DMS 273 (cell line): Measurements from ENCODE around the gene EPHA1.
"Not testable (repeated sequence)": the region's sequence is repeated elsewhere in the genome, so short reads cannot be mapped to it uniquely, and the experiment has no call there.

Experiments
- DNase-seq: peaks from one replicate; lab custom pipeline; 2025; ENCODE audit not compliant: unreplicated experiment; lab: John Stamatoyannopoulos, UW

EPHA1 gene

DNA sequence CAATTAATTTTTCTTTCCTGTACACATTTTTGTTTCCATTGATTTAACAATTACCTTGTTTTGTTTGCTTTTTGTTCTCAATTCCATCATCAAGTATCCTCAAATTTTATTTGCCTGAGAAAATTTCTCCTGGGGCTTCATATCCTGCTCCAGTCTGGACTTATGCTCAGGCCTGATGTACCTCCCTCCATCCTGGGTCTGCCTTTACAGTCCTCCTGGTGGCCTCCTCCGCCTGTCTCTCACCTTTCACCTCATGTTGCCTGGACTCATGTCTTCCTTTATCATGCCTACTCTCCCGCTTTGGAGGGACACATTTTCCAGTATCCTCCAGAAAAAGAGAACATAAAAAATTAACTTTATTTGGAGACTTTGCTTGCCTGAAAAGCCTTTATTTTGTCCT is 22.5 kb upstream of the EPHA1 start:
- DNase-seq: no peak

DNA sequence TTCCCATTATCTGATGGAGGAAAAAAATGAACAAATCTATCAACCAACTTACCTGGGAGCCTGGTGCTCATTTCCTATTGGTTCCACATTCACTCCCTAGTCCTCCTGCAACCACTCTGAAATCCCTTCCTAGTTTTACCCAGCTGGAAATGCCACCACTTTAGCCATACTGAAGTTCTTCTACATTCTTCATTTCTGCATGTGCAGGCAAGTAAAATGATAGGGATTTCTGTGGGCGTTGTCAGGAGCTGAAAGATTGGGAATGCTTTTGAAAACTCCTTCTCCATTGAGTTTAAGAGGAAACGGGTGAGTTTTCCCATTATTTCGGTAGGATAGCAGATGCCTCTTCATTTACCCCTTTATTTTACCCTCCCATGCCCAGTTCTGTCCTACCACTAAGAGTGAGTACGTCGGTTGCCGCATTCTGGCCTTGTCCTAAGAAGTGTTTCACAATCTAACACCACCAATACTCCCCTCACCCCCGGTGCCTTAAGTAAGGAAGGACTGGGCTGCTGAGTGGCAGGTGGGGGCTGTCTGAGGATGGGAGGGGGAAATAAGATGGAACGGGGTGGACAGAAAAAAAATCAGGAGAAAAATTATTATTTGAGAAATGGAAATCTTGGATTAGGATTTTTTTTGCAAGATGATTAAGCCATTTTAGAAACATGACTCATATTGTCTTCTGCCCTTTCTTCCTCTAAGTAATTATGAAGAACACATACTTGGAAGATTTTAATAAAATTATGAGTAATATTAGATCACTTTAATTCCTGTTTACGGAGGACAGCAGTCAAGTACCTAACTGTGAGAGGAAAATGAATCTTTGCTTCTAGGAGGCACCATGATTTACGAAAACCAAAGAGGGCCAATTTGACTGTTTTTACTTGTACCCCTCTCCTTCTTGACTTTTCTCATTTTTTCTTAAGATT is 21.4 kb upstream of the EPHA1 start:
- DNase-seq: no peak

DNA sequence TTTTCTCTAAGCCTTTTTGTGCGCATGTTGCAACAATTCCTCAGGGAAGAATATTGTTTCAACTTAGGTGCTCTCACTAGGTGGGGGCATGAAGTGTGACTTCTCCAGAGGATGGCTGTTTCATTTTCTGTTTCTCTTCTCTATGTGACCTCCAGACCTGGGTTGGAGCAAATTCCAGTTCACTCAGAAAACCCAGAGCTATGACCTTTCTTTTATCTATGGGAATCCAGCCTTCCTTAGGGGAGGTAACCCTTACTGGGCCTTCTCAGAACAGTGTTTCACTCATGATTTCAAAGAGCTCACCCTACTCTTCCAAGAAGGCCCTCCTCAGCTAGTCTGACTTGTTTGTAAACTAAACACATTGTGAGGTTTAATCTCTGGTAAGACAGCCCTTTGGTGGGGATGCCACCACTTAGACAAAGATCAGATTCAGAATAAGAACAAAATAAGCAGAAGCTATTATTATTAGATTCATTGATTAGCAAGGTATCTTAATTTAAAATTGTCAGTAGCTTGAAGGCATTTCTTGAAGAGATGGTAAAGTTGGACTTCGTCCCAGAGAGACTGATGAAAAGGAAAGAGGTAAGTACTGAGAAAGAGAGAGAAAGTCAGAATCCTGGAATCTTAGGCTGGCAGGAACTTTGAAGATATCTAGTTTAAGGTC is 18.0 kb upstream of the EPHA1 start:
- DNase-seq: no peak

DNA sequence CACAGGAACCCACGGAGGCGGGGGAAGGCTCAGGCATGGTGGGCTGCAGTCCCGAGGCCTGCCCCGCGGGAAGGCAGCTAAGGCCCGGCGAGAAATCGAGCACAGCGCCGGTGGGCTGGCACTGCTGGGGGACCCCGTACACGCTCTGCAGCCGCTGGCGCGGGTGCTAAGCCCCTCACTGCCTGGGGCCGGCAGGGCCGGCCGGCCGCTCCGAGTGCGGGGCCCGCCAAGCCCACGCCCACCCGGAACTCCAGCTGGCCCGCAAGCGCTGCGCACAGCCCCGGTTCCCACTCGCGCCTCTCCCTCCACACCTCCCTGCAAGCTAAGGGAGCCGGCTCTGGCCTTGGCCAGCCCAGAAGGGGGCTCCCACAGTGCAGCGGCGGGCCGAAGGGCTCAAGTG is 15.8 kb upstream of the EPHA1 start:
- DNase-seq: not testable (repeated sequence)

DNA sequence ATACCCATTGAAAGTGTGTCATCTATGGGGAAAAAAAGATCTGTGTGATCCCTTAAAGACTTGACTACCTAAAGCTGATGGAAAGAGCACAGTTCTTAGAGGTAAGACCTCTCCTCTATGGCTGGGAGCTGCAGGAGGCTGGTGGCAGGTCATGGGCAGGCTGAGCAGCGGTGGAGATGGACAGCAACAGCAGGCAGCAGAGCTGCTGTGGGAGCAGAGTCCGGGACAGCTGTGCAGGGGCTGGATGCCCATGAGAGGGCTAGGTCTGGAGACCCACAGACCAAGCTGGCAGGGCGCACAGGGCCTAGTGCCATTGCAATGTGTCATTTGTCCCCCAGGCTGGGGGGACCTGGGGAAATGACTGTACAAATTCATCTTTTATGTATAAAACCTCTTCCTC is 13.4 kb upstream of the EPHA1 start:
- no peak for DNase-seq

DNA sequence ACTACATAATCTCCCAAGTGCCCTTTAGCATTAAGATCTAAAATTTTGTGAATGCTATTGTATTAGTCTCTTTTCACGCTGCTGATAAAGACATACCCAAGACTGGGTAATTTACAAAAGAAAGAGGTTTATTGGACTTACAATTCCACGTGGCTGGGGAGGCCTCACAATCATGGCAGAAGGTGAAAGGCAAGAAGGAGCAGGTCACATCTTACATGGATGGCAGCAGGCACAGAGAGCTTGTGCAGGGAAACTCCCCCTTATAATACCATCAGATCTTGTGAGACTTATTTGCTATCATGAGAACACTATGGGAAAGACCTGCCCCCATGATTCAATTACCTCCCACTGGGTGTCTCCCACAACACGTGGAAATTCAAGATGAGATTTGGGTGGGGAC is 12.0 kb upstream of the EPHA1 start:
- DNase-seq: not testable (repeated sequence)

DNA sequence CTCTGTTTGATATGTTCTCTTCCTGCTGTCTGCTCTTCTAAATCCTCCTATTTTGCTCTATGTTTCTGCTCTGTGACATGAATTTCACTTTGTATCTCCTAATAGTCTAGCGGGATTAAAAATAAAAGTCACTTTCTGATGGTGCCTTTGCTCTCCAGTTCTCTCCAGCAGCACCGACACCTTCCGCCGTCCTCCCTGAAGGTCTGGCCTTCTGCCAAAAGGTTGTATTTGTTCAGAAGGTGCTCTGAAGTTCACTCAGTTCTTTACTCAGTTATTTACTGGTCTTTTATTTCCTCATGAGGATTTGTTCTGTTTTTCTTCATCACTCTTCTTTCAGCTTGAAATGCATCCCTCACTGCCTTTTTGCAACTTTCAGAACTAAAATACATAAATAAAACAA is 11.2 kb upstream of the EPHA1 start:
- DNase-seq: no peak

DNA sequence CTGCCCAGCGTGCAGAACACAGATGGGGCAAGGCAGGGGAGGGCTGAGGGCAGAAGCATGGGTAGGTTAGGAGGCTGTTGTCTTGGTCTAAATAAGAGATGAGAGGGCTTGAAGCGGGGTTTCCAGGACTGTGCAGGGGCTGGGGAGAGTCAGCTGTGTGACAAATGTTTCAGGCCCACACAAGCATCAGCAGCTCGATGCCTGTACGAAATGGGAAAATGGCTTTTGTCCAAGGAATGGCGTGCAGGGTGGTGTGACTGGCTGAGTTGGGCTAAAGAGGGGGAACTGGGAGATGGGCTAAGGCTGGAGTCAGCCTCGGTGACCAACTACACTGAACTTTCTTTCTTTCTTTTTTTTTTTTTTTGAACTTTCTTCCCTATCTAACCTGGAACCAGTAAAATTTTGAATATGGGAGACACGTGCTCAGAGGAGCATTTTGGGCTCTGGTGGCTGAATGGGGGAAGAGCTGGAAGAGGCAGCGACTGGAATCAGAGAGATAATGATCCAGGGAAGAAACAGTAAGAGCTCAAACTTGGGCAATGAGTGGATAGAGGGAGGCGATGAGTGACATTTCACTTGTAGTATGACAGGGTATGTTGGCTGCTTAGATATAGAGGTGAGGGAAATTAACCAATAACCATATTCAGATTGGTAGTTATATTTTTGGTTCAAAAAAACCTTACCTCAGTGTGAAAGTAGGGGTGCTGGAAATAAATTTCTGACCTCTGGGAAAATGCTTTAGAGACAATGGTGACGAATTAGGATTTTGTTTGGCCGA is 10.2 kb upstream of the EPHA1 start:
- no peak for DNase-seq

DNA sequence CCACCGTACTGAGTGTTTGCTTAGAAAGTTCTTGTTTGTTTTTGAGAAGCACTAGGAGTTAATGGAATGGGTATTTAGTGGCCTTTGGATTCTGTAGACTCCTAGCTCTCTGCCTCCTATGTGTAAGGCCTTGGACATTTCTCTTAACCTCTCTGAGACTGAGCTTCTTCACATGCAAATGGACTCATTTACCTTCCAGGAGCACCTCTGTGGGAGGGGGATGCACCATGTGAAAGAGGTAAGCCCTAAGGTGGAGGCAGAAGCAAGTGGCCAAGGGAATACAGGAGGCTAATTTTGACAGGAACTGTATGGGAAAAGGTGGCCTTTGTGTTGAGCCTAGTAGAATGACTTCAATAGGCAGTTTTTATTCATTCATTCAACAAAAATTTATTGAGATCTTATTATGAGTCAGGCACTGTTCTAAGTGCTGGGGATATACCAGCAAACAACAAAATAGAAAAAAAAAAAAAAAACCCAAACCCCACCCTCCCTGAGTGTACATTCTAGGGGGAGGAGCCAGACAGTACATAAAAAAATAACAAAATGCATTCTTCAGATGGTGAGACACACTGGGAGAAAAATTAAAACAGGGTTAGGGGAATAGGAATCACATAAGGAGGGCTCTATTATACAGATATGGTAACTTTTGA is 9.2 kb upstream of the EPHA1 start:
- no peak for DNase-seq

DNA sequence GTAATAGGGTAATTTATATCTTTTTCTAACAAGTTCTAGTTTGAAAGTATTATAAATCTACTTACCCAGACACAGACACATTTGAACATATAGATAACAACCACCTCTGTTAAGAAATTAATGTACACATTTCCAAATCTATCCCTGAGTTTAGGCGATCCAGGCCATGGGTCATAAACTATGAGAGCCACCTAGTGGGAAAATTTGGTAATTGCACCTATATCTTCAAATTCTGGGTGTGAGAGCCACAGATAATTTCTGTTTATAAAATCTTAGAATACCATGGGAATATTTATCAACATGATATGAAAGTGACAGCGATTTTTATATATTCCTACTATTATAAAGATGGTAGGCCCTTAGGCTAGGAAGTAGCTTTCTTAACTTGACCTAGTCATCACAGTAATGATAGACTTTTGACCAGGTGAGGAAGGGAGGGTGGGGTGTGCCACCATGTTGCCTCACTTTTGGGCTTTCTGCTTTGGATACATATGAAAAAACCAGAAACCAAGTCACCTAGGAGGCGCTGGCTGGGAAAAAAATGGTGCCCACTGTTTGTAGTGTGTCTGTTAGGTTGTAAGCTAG is 8.0 kb upstream of the EPHA1 start:
- peak; percentile 85 for DNase-seq

DNA sequence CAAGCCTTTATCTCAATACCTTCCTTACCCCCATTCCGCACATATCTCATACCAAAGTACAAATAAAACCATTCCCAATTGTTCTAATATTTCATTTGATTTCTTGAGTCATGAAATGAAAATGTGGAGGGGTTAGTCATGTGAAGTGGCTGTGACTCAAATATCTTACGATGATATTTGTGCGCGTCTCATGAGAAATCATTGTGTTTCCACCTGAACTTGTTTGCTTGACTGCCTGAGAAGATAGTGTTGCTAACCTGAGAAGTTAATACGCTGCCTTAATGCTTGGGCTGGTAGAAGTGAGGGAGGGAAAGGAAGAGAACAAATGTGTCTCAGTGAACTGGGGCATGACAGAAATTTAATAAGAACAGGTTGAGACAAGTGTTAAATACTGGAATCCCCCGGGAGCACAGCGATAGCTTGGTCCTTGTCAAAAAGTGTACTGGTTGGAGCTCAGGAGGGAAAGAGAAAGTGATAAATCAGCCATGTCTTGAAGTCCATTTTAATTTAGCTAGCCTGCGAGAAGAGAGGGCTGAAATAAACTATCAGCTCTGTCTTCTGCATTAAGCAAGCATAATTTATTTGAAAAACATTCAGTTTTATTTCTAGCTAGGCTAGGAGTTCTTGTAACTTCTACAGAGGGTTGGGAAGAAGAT is 7.2 kb upstream of the EPHA1 start:
- no peak for DNase-seq

DNA sequence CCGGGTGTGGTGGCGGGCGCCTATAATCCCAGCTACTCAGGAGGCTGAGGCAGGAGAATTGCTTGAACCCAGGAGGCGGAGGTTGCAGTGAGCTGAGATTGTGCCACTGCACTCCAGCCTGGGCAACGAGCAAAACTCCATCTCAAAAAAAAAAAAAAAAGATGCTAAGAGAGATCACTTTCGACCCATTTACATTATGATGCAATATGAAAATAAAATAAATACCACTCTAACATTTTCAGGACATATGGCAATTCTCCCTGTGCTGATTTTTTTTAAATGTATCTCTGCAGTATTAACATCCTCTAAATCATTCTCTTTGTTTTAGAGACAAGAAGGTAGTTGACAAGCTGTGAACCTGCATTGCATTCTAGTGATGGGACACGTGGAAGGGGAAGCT is 6.6 kb upstream of the EPHA1 start:
- DNase-seq: not testable (repeated sequence)

DNA sequence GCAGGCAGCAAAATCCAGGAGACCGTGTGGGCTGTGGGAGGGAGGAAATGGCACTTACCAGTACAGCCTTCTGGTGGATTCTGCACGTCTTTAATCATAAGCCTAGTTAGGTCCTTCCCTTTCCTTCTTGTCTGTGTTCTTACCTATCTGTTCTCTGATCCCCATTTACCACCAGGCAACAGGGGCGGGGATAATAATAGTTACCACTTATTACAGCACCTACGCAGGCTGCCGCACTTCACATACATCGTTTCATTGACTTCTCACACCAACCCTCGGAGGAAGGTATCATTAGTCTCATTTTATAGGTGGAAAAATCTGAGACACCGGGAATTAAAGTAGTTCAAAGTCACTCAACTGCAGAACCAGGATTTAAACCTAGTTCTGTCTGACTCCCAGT is 4.5 kb upstream of the EPHA1 start:
- no peak for DNase-seq

DNA sequence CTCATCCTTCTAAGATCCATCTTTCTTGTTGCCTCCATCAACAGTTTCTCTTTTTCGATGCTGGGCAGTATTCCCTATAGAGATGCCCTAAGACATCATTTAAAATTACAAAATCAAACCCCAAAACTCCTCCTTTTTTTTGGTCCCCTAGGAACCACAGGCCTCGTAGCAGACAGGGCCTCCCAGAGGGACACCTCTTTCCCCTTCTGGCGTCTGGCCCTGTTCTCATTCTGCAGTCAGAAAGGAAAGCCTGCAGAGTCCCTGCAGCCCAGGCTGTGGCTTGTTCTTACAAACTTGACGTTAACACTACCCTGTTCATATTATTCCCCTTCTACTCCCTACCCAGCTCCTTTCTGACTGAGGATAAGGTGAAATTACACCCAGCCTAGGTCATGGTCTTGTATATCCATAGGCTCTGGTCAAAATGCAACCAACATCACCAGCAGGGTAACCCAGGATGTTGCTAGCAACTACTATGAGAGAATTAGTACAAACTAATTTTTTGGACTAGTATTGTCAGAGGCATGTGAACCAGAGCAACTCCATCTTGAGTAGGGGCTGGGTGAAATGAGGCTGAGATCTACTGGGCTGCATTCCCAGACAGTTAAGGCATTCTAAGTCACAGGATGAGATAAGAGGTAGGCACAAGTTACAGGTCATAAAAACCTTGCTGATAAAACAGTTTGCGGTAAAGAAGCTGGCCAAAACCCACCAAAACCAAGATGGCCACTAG is 3.5 kb upstream of the EPHA1 start:
- DNase-seq: no peak

DNA sequence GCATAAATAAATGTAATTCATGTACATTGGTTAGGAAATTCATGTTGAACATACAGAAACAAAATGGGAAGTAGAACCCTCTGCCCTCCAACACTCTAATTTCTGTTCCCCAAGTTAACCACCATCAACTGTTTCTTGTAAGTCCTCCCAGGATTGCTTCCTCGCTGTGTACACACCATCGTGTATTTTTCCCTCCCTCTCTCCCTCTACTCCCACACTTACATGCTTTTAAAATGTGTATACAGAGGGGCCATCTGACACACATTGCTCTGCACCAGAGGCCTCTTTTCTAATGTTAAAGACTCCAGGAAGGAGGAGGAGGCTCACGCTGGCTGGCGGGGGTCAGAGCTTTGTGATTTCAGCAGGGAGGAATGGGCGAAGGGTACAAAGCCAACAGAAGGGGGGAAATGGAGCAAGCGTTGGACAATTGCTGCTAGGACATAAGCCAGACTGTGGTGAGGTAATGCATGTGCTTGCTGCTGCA is 1.9 kb upstream of the EPHA1 start:
- no peak for DNase-seq

DNA sequence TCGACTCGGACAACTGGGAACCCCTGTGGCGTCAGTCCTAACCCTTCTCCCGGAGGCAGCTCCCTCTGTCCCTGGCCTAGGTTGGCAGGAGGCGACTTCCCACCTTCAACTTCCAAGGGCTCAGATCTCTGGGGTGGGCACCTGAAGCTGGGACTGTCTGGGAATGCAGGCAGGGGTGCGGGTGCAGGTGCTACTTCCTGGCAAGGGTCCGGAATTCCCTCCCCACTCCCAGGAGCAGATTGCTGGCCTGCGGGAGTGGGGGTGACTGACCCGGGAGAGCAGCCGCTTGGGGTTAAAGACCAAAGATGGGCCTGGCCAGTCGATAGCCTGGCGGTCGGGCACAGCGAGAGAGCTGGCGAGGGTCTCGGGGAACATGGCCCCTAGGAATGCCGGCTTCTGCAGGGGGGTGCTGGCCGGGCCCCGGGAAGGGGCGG is 387 bp downstream of the EPHA1 start:
- no peak for DNase-seq

DNA sequence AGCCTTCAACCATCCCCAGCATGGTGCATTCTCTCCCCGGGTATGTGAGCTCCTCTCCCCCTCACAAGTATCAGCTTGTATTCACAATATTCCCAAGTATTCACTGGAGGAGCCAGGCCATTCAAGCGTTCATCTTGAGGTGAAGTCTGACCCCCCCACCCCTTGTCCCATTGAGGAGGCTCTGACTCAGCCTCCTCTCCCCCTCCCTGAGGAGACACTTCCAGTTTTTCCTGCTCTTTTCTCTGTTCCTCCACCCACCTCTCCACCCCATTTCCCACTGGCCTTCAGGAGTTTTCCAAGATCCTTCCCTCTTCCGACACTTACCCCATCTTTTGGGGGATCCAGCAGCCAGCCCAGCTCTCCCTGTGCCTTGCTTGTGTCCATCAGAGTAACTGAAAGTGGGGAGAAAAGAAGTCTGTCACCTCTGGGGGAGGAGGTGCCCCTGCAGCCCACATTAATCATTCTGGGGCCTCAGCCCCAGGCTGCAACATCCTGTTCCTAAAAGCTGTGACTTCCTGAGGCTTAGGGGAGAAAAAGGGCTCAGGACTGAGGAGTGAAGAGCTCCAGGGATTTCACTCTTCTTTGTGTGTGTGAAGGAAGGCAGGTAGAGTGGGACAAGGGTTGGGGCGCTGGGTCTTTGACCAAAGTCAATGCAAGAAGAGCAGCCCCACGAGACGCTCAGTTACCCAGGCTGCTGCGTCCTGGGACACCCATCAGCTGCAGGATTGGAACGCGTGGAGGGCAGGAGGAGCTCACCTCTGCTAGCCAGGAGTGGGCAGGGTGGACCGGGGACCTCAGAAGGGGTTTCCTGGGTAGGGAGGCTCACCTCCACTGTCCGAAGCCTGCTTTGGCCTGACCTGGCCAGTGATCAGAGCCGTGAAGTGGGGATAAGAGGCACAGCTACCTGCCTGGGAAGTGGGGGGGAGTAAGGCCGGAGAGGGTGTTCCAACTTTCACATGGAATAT is 1.1 kb downstream of the EPHA1 start:
- no peak for DNase-seq

DNA sequence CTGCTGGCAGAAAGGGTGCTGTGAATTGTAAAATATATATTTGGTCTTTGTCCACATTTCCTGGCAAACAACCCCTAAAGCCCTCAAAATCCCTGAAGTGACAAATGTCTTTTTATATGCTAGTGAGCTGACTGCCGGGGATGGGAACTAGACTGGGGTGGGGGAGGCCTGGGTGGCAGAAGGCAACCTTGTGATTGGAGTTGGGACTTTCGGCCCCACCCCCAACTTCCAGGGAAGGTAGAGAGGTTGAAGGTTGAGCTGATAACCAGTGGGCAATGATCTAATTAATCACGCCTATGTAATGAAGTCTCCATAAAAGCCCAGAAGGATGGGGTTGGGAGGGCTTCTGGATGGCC is 2.7 kb downstream of the EPHA1 start:
- no peak for DNase-seq
